Omental fat pad (tissue), 4 donors: Measurements from ENCODE around the gene ACOD1. TPM values are rescaled to one million over a fixed set of nuclear protein-coding genes. Genes with fewer than 3 reads are reported as not detected.
A peak's percentile ranks its signal among the peaks of the same experiment; 100 is the strongest.
"Not testable (repeated sequence)": the region's sequence is repeated elsewhere in the genome, so short reads cannot be mapped to it uniquely, and the experiment has no call there.

Source experiments
- ATAC-seq: fragments of 150-250 bp; one replicate; pipeline ENCODE4 v1.9.1; 2016; ENCODE audit warnings: mild to moderate bottlenecking, moderate library complexity; ENCODE audit not compliant: low FRiP score
- DNase-seq: peaks from one replicate; pipeline ENCODE4 v3.0.0-alpha.2; 2019; ENCODE audit warnings: low spot score
- total RNA-seq, 4 donors: library from RNA; depleted of rRNA; stranded (reverse); fragments of >200 nt; gene quantifications; one replicate each; pipeline ENCODE4 v1.1.0, GENCODE V29; 2016
- TF ChIP-seq, protein P1 (sequence below), 3 donors: fragments of 450-650 bp; IDR thresholded peaks; one replicate each; pipeline ENCODE4 v1.5.1; 2016 to 2017; ENCODE audit warnings: antibody characterized with exemption in 3 of 3, mild to moderate bottlenecking in 3 of 3, moderate library complexity in 2 of 3

Gene ACOD1
- total RNA-seq, result not detected

DNA sequence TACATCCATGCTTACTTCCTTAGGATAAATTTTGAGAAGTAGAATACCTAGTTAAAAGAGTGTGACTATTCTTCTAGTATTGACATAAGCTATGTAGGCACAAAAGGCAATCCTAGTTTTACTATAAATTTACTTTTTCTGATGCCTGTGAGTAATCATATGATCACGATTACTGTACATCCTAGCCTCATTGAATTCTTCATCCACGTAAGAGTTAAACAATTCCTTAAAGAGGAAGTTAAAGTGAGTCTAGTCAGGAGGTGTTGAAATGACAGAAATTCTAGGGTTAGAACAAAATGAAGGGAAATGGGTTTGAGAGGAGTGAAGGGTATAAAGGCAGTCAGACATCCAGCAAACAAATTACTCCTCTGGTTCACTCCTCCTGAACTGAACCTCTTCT is at the start of gene ACOD1:
Gene ACOD1 (plus strand): TSS at position 363 of the 400 bp plus-strand sequence. CDS start 48 bp downstream, outside the sequence.
- TF ChIP-seq, protein P1, sequence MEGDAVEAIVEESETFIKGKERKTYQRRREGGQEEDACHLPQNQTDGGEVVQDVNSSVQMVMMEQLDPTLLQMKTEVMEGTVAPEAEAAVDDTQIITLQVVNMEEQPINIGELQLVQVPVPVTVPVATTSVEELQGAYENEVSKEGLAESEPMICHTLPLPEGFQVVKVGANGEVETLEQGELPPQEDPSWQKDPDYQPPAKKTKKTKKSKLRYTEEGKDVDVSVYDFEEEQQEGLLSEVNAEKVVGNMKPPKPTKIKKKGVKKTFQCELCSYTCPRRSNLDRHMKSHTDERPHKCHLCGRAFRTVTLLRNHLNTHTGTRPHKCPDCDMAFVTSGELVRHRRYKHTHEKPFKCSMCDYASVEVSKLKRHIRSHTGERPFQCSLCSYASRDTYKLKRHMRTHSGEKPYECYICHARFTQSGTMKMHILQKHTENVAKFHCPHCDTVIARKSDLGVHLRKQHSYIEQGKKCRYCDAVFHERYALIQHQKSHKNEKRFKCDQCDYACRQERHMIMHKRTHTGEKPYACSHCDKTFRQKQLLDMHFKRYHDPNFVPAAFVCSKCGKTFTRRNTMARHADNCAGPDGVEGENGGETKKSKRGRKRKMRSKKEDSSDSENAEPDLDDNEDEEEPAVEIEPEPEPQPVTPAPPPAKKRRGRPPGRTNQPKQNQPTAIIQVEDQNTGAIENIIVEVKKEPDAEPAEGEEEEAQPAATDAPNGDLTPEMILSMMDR (IDR thresholded peaks at IDR 0.05), result no peak
- ATAC-seq (no peak), DNase-seq (no peak)

DNA sequence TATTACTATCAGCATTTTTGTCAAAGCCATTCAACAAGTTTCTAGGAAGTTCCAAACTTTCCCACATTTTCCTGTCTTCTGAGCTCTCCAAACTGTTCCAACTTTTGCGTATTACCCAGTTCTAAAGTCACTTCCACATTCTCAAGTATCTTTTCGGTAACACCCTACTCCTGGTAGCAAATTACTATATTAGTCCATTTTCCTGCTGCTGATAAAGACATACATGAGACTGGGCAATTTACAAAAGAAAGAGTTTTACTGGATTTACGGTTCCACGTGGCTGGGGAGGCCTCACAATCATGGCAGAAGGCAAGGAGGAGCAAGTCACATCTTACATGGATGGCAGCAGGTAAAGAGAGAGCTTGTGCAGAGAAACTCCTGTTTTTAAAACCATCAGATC is 49.2 kb upstream of the ACOD1 start:
- ATAC-seq, DNase-seq: not testable (repeated sequence)

DNA sequence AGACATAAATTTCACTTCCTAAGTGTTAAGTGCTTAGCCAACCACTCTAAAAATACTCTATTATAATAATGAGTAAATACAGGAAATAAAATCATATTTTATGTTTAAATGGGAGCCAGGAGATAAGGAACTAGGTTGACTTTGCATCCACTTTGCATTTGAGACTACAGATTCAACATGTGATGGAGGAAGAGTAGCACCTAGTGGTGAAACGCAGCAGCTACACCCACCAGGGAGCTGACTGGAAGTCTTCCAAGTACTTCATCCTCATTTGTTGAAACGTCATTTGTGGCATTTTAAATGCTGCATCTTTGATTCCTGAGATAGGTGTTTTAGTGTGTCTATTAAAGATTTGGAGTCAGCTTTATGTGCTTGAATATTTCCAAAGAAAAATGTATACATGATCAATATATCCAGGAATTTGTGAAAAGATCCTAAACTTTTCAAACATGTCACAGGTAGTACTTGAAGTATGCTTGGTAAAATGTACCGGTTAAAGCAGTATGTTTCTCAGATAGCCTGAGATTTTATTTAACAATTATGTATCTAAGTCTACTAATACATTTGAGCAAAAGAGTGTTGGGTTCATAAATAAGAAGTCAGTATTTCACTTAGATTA is 44.7 kb upstream of the ACOD1 start:
- peak; percentile 74 for ATAC-seq
- TF ChIP-seq, protein P1 (IDR thresholded peaks at IDR 0.05), result peak in 2 of 3 donors; percentile 85 to 90
- DNase-seq, result no peak

DNA sequence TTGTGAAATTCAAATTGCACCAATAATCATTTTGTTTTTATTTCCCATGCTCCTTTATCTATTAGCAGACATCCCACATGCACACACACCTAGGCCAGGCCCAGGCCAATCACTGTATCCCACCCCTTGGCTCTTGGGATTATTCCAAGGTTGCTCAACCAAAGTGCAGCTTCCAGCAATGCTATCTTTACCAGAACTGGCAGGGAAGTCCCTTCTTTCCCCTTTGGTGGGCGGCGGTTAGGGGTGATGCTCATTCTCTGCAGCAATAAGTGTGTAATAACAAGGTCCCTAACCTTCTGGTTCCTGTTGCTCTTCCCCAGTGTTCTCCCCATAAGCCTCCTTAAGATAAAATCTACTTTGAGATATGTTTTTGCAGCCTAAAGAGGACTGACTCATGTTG is 43.8 kb upstream of the ACOD1 start:
- peak; percentile 63 for ATAC-seq
- no peak for DNase-seq

DNA sequence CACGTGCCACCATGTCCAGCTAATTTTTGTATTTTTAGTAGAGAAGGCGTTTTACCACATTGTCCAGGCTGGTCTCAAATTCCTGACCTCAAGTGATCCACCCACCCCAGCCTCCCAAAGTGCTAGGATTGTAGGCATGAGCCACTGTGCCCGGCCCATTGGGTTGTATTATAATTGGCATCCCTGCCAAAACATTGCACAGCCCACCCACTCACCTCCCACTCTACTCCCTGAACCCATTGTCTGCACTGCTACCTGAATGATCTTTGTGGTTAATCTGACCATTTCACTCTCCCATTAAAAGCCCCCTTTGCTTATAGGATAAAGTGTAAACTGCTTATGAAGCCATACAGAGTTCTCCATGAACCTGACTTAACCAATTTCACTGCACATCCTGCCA is 35.8 kb upstream of the ACOD1 start:
- ATAC-seq, result no peak
- no peak for DNase-seq
- TF ChIP-seq, protein P1 (IDR thresholded peaks at IDR 0.05), result no peak

More for the DNA sequence above, 43.8 kb upstream of the ACOD1 start:
- TF ChIP-seq, protein P1 (IDR thresholded peaks at IDR 0.05), result no peak

DNA sequence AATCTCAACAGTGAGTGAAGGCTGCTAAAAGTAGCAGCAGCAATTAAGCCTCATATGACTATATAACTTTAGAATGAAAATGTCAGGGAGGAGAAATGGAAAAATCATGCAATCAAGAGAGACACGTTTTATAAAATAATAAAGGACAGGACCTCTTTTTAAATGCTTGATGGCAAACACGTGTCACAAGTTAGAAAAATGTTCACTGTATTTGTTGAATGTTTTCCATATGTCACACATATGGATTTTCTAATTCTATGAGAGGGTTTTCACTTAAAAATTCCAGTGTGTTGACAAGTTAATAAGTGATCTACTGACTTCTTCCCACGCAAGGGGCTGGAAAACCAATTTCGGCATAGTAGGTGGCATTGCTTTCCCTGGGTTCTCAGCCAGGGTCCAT is 34.4 kb upstream of the ACOD1 start:
- DNase-seq (no peak), ATAC-seq (no peak)
- TF ChIP-seq, protein P1 (IDR thresholded peaks at IDR 0.05), result no peak

DNA sequence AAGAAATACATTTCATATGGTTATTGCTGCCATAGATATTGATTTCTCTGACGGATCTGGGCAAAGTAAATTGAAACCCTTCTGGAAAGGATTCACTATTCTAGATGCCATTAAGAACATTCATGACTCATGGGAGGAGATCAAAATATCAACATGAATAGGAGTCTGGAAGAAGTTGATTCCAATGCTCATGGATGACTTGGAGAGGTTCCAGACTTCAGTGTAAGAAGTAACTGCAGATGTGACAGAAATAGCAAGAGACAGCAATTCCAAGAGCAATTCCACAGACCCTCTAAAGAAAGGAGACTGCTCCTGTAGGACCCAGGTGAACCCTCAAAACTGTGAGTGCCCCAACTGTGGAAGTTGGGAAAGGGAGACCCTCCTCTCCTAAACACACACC is 31.2 kb upstream of the ACOD1 start:
- TF ChIP-seq, protein P1 (IDR thresholded peaks at IDR 0.05), result no peak
- DNase-seq (no peak), ATAC-seq (no peak)

DNA sequence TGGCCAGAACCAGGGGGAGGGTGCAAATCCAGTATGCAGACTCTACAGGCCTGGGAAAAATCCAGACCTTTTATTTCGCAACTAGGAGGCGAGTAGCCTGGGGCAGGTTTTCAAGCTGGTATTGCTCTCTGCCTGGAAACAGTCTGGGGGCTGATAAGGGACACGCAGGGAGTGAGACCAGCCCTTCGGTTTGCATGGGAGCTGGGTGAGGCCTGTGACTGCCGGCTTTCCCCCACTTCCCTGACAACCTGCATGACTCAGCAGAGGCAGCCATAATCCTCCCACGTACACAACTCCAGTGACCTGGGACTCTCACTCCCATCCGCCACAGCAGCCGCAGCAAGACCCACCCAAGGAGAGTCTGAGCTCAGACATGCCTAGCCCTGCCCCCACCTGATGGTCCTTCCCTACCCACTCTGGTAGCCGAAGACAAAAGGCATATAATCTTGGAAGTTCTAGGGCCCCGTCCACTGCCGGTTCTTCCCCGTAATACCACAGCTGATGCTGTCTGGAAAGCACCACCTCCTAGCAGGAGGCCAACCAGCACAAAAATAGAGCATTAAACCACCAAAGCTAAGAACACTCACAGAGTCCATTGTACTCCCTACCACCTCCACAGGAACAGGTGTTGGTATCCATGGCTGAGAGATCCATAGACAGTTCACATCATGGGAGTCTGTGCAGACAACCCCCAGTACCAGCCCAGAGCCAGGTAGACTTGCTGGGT is 30.4 kb upstream of the ACOD1 start:
- peak; percentile 92 for ATAC-seq

More for the DNA sequence above, 30.4 kb upstream of the ACOD1 start:
- not testable (repeated sequence) for DNase-seq
